ENCODE data around the gene LRRC53. TPM values are rescaled to one million over a fixed set of nuclear protein-coding genes. Genes with fewer than 3 reads are reported as not detected.

Gene LRRC53
- total RNA-seq, 2 donors from 2014 or later: not detected

DNA sequence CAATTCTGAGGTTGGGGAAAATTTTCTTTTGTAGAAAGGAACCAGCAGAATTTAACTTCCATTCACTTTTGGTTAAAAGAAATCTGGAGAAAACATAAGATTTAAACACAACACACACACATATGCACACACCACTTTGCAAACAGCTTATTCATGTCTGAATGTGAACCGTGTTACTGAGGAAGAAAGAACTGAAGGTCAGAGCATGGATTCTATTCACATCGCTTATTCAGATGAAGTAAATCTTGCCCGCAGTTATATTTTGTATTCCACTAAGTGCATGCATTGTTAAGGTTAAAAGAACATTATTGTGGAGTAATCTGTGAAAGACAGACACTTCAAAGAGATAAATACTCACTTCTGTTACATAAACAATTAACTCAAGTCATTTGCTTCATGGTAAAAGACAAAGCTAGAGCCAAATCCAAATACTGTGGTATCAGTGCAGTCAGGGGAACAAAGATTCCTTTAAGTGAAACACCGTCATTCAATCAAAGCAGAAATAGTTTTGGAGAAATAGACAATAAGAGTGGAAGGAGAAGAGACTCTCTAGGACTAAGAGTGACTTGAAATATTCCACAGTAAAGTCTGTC is 82.0 kb downstream of the LRRC53 start:
- Mint-ChIP-seq H3K27ac (no peak overlapping the region), H3K36me3 (ENCODE audit: low read depth) (no peaks in the 10 kb centered on the region), H3K4me1 (no peaks in the 10 kb centered on the region), H3K9me3 (no peaks in the 10 kb centered on the region), H3K27me3 (peaks cover 5% of the 10 kb centered on the region), H3K4me3 (no peak overlapping the region)
- no peak for ATAC-seq (replicated peaks)

DNA sequence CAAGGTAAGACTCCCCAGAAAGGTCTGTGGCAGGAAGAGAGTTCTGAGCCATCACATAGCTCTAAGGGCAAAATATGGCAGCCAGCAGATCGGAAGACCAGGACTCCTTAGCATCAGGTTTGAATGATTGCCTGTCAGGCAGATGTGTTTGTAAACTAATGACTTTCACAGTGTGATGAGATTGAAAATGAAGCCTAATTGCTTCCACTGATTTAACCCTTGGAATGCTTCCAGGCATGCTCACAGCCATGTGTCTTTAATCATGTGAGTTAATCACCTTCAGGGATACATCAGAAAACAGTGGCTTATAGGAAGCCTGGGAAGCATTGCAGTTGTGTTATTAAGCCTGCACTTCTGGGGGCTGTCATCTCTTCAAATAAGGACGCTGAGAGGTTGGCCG is 82.8 kb downstream of the LRRC53 start:
- Mint-ChIP-seq H3K36me3 (ENCODE audit: low read depth) (no peaks in the 10 kb centered on the region), H3K27me3 (peaks cover 8% of the 10 kb centered on the region), H3K4me1 (no peaks in the 10 kb centered on the region), H3K27ac (no peak overlapping the region), H3K4me3 (no peak overlapping the region), H3K9me3 (no peaks in the 10 kb centered on the region)
- no peak for ATAC-seq (replicated peaks)

DNA sequence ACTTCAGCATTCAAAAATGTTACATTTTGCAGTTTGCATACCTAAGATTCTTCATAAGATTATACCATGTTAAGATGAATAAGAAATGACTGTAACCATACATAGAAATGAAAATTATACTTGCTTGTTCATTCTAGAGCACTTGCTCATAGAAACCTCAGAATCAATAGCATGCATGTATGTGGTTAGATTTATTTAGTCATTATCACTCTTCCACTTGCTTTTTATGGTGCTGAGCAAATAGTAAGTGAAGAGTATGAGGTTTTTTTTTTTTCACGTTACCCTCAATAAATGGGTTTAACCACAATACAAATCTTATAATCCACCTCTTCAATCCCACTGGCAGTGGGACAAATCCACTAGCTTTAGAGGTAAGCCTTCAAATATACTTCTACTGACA is 84.7 kb downstream of the LRRC53 start:
- no peak for ATAC-seq (replicated peaks)
- no peaks in the 10 kb centered on the region for H3K9me3 Mint-ChIP-seq
- H3K4me3 Mint-ChIP-seq: no peak overlapping the region
- H3K27ac Mint-ChIP-seq: no peak overlapping the region
- H3K27me3 Mint-ChIP-seq: peaks cover 8% of the 10 kb centered on the region
- no peaks in the 10 kb centered on the region for H3K4me1 Mint-ChIP-seq
- H3K36me3 Mint-ChIP-seq (ENCODE audit: low read depth): no peaks in the 10 kb centered on the region

DNA sequence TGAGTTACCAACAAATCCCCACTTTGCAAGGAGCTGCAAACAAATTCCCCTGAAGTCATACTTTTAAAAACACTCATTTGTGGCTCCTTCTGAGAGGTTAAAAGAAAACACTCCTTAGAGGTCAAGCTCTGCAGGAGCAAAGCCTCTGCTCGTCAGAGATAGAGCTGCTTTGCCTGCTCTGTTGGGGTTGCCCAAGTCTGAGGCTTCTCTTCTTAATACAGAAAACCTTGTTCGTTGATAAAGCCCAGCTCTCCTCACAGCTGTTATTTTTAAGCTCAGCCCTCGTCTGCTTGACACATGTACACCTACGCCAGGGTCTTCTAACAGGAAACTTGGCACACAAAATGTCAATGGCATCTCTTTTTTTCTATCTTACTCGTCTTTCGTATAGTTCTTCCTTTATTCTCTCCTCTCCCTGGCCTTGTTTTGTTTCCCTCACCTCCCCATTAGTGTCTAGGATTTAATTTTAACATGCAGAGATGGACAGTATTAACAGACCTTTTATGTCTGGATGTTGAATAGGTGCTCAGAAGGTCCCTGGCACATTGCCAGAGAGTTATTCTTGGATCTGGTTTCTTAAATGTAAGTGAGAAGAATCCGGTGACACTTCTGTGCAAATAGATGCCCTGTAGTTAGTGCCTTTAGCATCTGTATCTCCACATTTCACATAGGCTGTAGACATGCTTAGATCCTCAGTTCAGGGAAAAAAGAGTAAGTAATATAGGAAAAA is 86.0 kb downstream of the LRRC53 start:
- ATAC-seq (replicated peaks): no peak
- peaks cover 8% of the 10 kb centered on the region for H3K27me3 Mint-ChIP-seq
- no peak overlapping the region for H3K27ac Mint-ChIP-seq
- no peaks in the 10 kb centered on the region for H3K9me3 Mint-ChIP-seq
- H3K4me3 Mint-ChIP-seq: no peak overlapping the region
- H3K4me1 Mint-ChIP-seq: no peaks in the 10 kb centered on the region
- H3K36me3 Mint-ChIP-seq (ENCODE audit: low read depth): no peaks in the 10 kb centered on the region

DNA sequence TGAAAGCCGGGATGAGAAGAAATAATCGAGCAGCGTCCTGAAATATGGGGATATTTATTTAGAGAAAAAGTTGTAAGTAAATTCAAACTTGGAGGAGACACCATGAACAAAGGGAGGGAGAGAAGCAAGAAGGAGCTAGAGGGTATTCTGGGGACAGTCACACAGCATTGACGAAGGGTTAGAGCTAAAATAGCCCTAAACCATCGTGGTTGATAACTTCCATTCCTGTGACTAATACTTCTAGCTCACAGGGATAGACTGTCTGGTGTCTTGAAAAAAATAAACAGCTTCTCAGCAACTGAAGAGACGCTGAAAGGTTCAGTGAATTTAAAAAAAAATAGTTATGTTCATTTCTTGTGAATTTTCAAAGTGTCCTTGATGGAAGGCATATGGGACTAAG is 86.7 kb downstream of the LRRC53 start:
- H3K4me1 Mint-ChIP-seq: no peaks in the 10 kb centered on the region
- no peaks in the 10 kb centered on the region for H3K36me3 Mint-ChIP-seq (ENCODE audit: low read depth)
- no peaks in the 10 kb centered on the region for H3K9me3 Mint-ChIP-seq
- H3K4me3 Mint-ChIP-seq: no peak overlapping the region
- no peak for ATAC-seq (replicated peaks)
- H3K27me3 Mint-ChIP-seq: peaks cover 8% of the 10 kb centered on the region
- H3K27ac Mint-ChIP-seq: no peak overlapping the region

DNA sequence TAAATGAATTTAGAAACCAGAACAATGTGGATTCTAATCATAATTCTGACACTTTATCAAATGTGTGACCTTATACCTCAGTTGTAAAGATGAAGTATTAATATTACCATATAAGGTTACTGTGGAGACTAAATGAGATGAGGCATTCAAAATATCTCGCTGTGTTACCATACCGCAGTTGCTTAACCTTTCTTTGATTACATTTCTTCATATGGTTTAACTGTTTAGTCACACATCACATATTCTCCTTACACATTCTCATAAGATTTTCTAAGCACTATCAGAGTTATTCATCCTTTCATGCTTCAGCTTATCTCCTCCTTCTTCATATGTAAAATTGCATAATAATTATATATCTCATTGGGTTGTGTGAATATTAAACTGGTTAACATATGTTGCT is 88.9 kb downstream of the LRRC53 start:
- H3K36me3 Mint-ChIP-seq (ENCODE audit: low read depth): no peaks in the 10 kb centered on the region
- H3K4me1 Mint-ChIP-seq: no peaks in the 10 kb centered on the region
- ATAC-seq (replicated peaks): no peak
- no peak overlapping the region for H3K4me3 Mint-ChIP-seq
- peaks cover 8% of the 10 kb centered on the region for H3K27me3 Mint-ChIP-seq
- H3K9me3 Mint-ChIP-seq: no peaks in the 10 kb centered on the region
- no peak overlapping the region for H3K27ac Mint-ChIP-seq

DNA sequence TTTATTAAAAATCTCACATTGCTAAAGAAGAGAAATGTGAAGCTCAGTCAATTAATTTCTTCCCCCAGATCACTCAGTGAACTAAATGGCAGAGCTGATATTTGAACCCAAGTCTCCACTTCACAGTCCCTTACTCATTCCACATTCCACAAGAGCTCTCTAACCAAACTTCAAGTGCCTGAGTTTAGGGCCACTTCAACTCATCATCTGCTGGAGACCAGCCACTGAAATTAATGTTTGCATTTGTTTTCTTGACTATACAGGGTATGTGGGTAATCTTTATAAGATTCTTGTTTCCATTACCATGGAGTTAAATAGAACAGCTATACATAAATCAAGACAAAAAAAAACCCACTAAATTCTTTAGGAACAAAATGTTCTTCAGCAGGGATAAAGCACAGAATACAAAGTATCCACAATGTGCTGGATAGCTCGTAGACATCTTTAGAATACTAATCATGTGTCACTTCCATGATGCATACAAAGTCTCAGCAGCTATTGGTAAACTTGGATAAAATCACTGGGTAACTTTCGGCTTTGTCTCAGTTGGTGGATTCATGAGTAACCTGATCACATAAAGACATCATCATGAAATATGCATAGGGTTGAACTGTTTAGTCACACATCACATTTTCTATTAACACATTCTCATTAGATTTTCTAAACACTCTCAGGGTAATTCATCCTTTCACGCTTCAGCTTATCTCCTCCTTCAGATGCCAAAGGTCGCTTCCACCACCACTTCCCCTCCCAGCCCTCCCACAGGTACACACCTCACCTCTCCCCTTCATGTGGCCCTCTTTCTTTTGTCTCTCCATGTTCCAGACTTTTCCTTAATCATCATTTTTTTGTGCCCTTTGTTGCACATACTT is 89.8 kb downstream of the LRRC53 start:
- H3K4me3 Mint-ChIP-seq: no peak overlapping the region
- no peak for ATAC-seq (replicated peaks)
- no peaks in the 10 kb centered on the region for H3K9me3 Mint-ChIP-seq
- H3K27me3 Mint-ChIP-seq: peaks cover 8% of the 10 kb centered on the region
- H3K4me1 Mint-ChIP-seq: no peaks in the 10 kb centered on the region
- no peaks in the 10 kb centered on the region for H3K36me3 Mint-ChIP-seq (ENCODE audit: low read depth)
- H3K27ac Mint-ChIP-seq: no peak overlapping the region

DNA sequence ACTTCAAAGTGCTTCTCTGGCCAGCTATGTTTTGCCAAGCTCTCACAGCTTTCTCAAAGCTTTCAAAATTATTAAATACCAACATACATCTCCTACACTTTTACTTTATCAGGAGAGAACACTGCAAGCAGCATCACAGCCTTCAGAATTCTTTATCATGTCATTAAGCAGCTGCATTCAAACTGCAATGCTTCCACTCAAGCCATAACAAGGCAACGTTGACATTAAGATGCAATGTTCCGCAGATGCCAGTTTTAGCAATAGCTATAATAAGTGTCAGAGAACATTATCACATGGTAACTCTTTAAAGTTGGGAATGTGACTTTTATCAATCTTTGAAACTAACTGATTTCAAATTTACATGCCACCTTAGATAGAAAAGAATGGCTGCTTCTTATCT is 91.9 kb downstream of the LRRC53 start:
- no peak for ATAC-seq (replicated peaks)
- H3K4me1 Mint-ChIP-seq: no peaks in the 10 kb centered on the region
- H3K27ac Mint-ChIP-seq: no peak overlapping the region
- H3K27me3 Mint-ChIP-seq: peaks cover 11% of the 10 kb centered on the region
- no peaks in the 10 kb centered on the region for H3K36me3 Mint-ChIP-seq (ENCODE audit: low read depth)
- no peak overlapping the region for H3K4me3 Mint-ChIP-seq
- no peaks in the 10 kb centered on the region for H3K9me3 Mint-ChIP-seq

Other genes starting within 250 kb of the LRRC53 start
- gene ERICH3, start 161.2 kb upstream of the LRRC53 start, total RNA-seq: not detected
- 10 to 100 TPM; 47.7 to 56.5 TPM for gene CRYZ, start 220.4 kb upstream of the LRRC53 start, total RNA-seq
- gene TYW3, start 220.5 kb upstream of the LRRC53 start, total RNA-seq: 10 to 100 TPM; 27.9 to 37.3 TPM